Ovary (tissue), 3 donors: ENCODE measurements around the gene ARHGEF6.

Experiments used
- EP300 ChIP-seq: sonication (generic); formaldehyde crosslinking; IDR thresholded peaks from one replicate; pipeline ENCODE4 v1.6.1; 2017; ENCODE audit warnings: antibody characterized with exemption
- POLR2A ChIP-seq: fragments of 450-650 bp; IDR thresholded peaks from one replicate; pipeline ENCODE4 v1.6.1; 2017; ENCODE audit warnings: antibody characterized with exemption, mild to moderate bottlenecking, moderate library complexity
- TF ChIP-seq, protein P1 (sequence below), 3 donors: fragments of 450-650 bp in 2 of 3; fragments of 200-600 bp in 1 of 3; IDR thresholded peaks; one replicate each; pipeline versions ENCODE4 v1.5.1 to v1.8.0; 2016 to 2022; ENCODE audit warnings: antibody characterized with exemption in 3 of 3, mild to moderate bottlenecking in 1 of 3
- donor health status: DM: no; HTN: no; CAD: no.

DNA sequence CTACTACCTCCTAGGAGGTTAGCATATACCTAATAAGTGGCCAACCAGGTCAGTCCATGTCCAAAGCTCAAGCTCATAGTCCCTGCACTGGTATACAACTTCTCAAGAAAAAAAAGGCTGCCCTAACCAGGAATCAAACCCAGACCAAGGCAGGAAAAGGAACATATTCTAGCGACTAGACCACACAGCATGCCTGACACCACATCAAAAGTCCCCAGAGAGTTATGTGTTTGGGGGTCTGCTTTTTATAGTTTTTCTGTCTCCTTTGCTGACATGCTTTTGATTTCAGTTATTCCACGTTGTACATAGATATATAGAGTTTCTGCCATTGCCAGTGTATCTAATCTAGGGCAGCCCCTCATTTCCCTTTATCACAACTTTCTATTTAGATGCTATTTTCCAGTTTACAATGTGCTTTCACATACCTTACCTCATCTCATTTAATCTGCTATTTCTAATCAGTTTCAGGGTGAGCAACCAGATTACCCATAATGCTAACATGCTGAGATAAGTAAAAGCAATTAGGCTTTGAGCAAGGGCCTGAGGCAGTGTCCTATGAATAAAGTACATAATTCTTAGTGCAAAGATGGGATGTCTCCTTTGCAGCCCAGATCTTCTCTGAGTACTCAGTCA lies 17.8 kb downstream of the ARHGEF6 start:
- TF ChIP-seq POLR2A (no peak), EP300 (no peak)
- TF ChIP-seq, protein P1, sequence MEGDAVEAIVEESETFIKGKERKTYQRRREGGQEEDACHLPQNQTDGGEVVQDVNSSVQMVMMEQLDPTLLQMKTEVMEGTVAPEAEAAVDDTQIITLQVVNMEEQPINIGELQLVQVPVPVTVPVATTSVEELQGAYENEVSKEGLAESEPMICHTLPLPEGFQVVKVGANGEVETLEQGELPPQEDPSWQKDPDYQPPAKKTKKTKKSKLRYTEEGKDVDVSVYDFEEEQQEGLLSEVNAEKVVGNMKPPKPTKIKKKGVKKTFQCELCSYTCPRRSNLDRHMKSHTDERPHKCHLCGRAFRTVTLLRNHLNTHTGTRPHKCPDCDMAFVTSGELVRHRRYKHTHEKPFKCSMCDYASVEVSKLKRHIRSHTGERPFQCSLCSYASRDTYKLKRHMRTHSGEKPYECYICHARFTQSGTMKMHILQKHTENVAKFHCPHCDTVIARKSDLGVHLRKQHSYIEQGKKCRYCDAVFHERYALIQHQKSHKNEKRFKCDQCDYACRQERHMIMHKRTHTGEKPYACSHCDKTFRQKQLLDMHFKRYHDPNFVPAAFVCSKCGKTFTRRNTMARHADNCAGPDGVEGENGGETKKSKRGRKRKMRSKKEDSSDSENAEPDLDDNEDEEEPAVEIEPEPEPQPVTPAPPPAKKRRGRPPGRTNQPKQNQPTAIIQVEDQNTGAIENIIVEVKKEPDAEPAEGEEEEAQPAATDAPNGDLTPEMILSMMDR (IDR thresholded peaks at IDR 0.05), result no peak
